K562 (cell line): ENCODE data around the gene RSPH6A.
A peak's percentile ranks its signal among the peaks of the same experiment; 100 is the strongest.

Experiments used
- CHD2 ChIP-seq: IDR thresholded peaks from 2 replicates; pipeline ENCODE4 v1.6.1; 2011; ENCODE audit warnings: low read depth, low read length
- CTCF ChIP-seq, 3 experiments: IDR thresholded peaks in 2 of 3; conservative IDR thresholded peaks in 1 of 3; 2 replicates each; pipeline ENCODE4 v1.5.1; 2011 to 2012; ENCODE audit warnings: low read length in 3 of 3, mild to moderate bottlenecking in 3 of 3, control low read depth in 2 of 3, improper control_type of control experiment in 1 of 3, inconsistent platforms in 1 of 3, low read depth in 1 of 3, mixed read lengths in 1 of 3, moderate library complexity in 1 of 3; ENCODE audit not compliant: insufficient read depth in 2 of 3
- HIVEP1 ChIP-seq: fragments of 250-450 bp; sonication (Bioruptor Pico); IDR thresholded peaks from 2 replicates; pipeline ENCODE4 v1.4.0; 2020; ENCODE audit warnings: mild to moderate bottlenecking
- MAX ChIP-seq: sonication (generic); formaldehyde crosslinking; IDR thresholded peaks from 2 replicates; pipeline ENCODE4 v1.9.0; 2022; ENCODE audit warnings: mild to moderate bottlenecking, missing genetic modification reagents
- MTA3 ChIP-seq: fragments of 450-650 bp; formaldehyde crosslinking; IDR thresholded peaks from 2 replicates; pipeline ENCODE4 v1.6.1; 2017; ENCODE audit warnings: mild to moderate bottlenecking, borderline replicate concordance
- NBN ChIP-seq: fragments of 450-650 bp; IDR thresholded peaks from 2 replicates; pipeline ENCODE4 v1.6.1; 2016; ENCODE audit warnings: low read depth, mild to moderate bottlenecking
- NFXL1 ChIP-seq: fragments of 450-650 bp; formaldehyde crosslinking; IDR thresholded peaks from 2 replicates; pipeline ENCODE4 v1.4.0; 2021; ENCODE audit warnings: mild to moderate bottlenecking
- NFYB ChIP-seq: IDR thresholded peaks from 2 replicates; pipeline ENCODE4 v1.6.1; 2011; ENCODE audit warnings: mild to moderate bottlenecking, moderate library complexity; ENCODE audit not compliant: insufficient read length; ENCODE audit errors: extremely low read depth
- POLR2A ChIP-seq: fragments of 450-650 bp; conservative IDR thresholded peaks from 2 replicates; pipeline ENCODE4 v1.6.1; 2016
- POLR2AphosphoS5 ChIP-seq: IDR thresholded peaks from 2 replicates; pipeline ENCODE4 v1.6.1; 2011; ENCODE audit warnings: mild to moderate bottlenecking, low read depth, low read length, moderate library complexity; ENCODE audit not compliant: control insufficient read depth, insufficient read depth
- TAF1 ChIP-seq: IDR thresholded peaks from 2 replicates; pipeline ENCODE4 v1.6.1; 2011; ENCODE audit warnings: mild to moderate bottlenecking, low read length, moderate library complexity; ENCODE audit not compliant: insufficient read depth, control insufficient read depth, severe bottlenecking; ENCODE audit errors: extremely low read depth

DNA sequence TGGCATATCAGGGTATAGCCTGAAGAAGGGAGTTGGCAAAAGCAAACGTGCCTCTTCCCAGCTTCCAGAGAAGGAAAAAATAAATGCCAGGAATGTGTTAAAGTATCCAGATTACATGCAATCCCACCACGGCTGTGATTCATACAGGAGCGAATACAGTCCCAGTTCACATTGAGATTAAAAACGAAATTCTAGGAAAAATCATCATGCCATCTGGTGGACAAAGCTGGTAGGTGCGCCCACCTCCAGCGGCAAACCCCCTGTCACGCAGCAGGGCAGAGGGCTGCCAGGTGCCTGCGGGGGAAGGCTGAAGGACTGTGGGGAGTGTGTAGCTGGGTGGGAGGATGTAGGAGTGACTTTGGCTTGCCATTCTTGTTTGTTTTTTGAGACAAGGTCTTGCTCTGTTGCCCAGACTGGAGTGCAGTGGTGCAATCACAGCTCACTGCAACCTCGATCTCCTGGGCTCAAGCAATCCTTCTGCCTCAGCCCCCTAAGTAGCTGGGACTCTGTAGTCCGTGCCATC lies 16.1 kb downstream of the RSPH6A start:
- TF ChIP-seq CHD2 (no peak), NBN (no peak), POLR2AphosphoS5 (no peak), POLR2A (no peak), NFYB (no peak), CTCF (IDR thresholded peaks at IDR 0.05 in 2 of 3, conservative IDR thresholded peaks at IDR 0.05 in 1 of 3; ENCODE audit: insufficient read depth in 2 of 3, low read depth in 1 of 3, low read length in 3 of 3) (peak; percentile 72 to 82 (median 77)), TAF1 (no peak), HIVEP1 (CRISPR knock-in tag) (no peak), MAX (CRISPR knock-in tag) (no peak), NFXL1 (CRISPR knock-in tag) (no peak), MTA3 (no peak)
